ENCODE results near the gene SLC39A8.

Gene SLC39A8

DNA sequence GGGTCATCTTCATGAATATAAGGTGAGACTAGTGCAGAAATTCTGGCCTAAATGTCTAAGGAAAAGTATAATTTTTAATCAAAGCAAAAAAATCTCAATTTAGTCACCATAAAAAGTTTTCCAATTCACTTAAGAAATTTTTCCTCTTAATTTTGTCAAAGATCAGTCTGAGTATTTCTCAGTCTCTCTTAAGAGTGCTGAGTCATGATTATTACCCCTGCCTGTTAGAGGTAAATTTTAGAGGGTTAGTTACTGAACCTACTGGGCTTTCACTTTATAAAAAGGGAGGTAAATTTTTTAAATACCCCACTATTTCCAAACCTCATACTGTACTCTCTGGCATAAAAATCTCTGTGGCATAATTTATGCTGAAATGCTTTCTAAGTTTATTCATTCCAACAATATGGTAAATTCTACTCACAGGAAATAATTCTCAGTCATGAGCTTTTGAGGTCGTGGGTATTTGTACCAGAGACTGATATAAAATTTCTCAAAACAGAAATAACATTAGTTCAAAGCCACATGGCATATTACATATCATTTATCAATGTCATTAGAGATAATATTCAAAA lies 122.4 kb downstream of the SLC39A8 start:
- no peaks in the 10 kb centered on the region for H3K27me3 ChIP-seq (replicated peaks in 2 of 5; ENCODE audit: control insufficient read depth in 4 of 5, insufficient read depth in 5 of 5, low read length in 4 of 5)
- no CpG with 5 or more reads among the region's 1 CpG for WGBS (ENCODE audit: insufficient coverage)
- DNase-seq, result peak in 2 of 3 donors; percentile 7 to 15
- no peaks in the 10 kb centered on the region for H3K4me1 ChIP-seq (ENCODE audit: control extremely low read depth in 1 of 4, control insufficient read depth in 4 of 4, insufficient read depth in 4 of 4, low read length in 3 of 4)
- H3K4me3 ChIP-seq (ENCODE audit: control insufficient read depth in 1 of 7, extremely low read depth in 1 of 7, insufficient read depth in 4 of 7, low read depth in 2 of 7, low read length in 6 of 7), result no peak overlapping the region
- H3K27ac ChIP-seq (ENCODE audit: insufficient read depth in 1 of 2, low read depth in 1 of 2, low read length in 2 of 2, poor library complexity in 1 of 2, severe bottlenecking in 2 of 2), result no peak overlapping the region
- CTCF ChIA-PET, result interaction anchor here (0.8 kb wide), 1 partner anchor 22 kb away, joined by 3 read pairs; no protein-coding TSS in a partner anchor
- peaks cover 0 to 1% (median 0%) of the 10 kb centered on the region in 5 experiments for H3K9me3 ChIP-seq (ENCODE audit: control extremely low read depth in 1 of 5, control insufficient read depth in 4 of 5, insufficient read depth in 2 of 5, low read depth in 1 of 5, low read length in 4 of 5)
- POLR2A ChIA-PET, result no interaction called here
- H3K36me3 ChIP-seq (ENCODE audit: control insufficient read depth in 4 of 4, insufficient read depth in 4 of 4, low read length in 3 of 4), result no peaks in the 10 kb centered on the region

DNA sequence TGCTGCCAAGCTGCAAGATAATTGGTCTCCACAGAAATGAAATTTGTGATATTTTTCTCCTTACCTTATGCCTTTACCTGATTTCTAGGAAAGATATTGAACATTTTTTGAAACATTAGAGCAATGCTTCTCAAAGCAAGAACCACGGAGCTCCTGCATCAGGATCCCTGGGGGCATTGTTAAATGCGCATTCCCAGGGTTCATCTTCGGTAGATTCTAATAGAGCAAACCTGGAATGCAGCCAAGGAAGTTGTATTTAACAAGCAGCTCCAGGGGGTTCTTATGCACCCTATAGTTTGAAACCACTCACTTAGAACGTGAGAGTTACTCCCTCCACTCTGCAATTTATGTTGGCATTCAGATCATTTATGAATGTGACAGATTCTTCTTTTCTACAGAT lies 126.2 kb downstream of the SLC39A8 start:
- POLR2A ChIA-PET, result no interaction called here
- no peak for DNase-seq
- Histone ChIP-seq H3K4me3 (ENCODE audit: control insufficient read depth in 1 of 7, extremely low read depth in 1 of 7, insufficient read depth in 4 of 7, low read depth in 2 of 7, low read length in 6 of 7) (no peak overlapping the region), H3K9me3 (ENCODE audit: control extremely low read depth in 1 of 5, control insufficient read depth in 4 of 5, insufficient read depth in 2 of 5, low read depth in 1 of 5, low read length in 4 of 5) (no peaks in the 10 kb centered on the region), H3K27ac (ENCODE audit: insufficient read depth in 1 of 2, low read depth in 1 of 2, low read length in 2 of 2, poor library complexity in 1 of 2, severe bottlenecking in 2 of 2) (no peak overlapping the region), H3K4me1 (ENCODE audit: control extremely low read depth in 1 of 4, control insufficient read depth in 4 of 4, insufficient read depth in 4 of 4, low read length in 3 of 4) (no peaks in the 10 kb centered on the region), H3K27me3 (replicated peaks in 2 of 5; ENCODE audit: control insufficient read depth in 4 of 5, insufficient read depth in 5 of 5, low read length in 4 of 5) (no peaks in the 10 kb centered on the region), H3K36me3 (ENCODE audit: control insufficient read depth in 4 of 4, insufficient read depth in 4 of 4, low read length in 3 of 4) (no peaks in the 10 kb centered on the region)
- CTCF ChIA-PET, result interaction anchor here (0.6 kb wide), 2 partner anchors 50 to 1684 kb away, joined by 3 to 6 read pairs; no protein-coding TSS in a partner anchor
- 100% methylated on average over 3 of the region's 4 CpGs for WGBS (ENCODE audit: insufficient coverage)

DNA sequence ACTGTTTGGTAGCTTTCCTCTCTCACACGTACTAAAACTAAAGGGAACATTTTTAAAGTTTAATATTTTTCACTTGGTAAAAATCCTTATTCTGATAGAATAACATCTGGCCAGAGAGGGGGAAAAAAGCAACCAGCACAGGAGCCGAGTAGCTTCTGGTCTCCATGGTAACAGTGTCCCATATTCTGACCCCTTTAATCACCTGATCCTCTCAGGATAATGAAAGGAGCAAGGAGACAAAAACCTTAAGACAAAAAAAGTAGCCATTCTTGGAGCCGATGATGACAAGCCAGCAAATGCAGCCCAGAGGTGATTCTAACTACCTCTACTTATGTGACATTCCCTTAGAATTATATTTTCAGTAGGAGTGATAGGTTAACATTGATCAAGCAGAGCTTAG lies 126.6 kb downstream of the SLC39A8 start:
- no peak overlapping the region for H3K4me3 ChIP-seq (ENCODE audit: control insufficient read depth in 1 of 7, extremely low read depth in 1 of 7, insufficient read depth in 4 of 7, low read depth in 2 of 7, low read length in 6 of 7)
- no peaks in the 10 kb centered on the region for H3K36me3 ChIP-seq (ENCODE audit: control insufficient read depth in 4 of 4, insufficient read depth in 4 of 4, low read length in 3 of 4)
- ChIA-PET CTCF (interaction anchor here (0.6 kb wide), 1 partner anchor 1684 kb away, joined by 3 read pairs; no protein-coding TSS in a partner anchor), POLR2A (no interaction called here)
- no peak for DNase-seq
- no peaks in the 10 kb centered on the region for H3K27me3 ChIP-seq (replicated peaks in 2 of 5; ENCODE audit: control insufficient read depth in 4 of 5, insufficient read depth in 5 of 5, low read length in 4 of 5)
- WGBS (ENCODE audit: insufficient coverage), result no CpG with 5 or more reads among the region's 3 CpGs
- H3K4me1 ChIP-seq (ENCODE audit: control extremely low read depth in 1 of 4, control insufficient read depth in 4 of 4, insufficient read depth in 4 of 4, low read length in 3 of 4), result no peaks in the 10 kb centered on the region
- H3K9me3 ChIP-seq (ENCODE audit: control extremely low read depth in 1 of 5, control insufficient read depth in 4 of 5, insufficient read depth in 2 of 5, low read depth in 1 of 5, low read length in 4 of 5), result no peaks in the 10 kb centered on the region
- H3K27ac ChIP-seq (ENCODE audit: insufficient read depth in 1 of 2, low read depth in 1 of 2, low read length in 2 of 2, poor library complexity in 1 of 2, severe bottlenecking in 2 of 2), result no peak overlapping the region

GRCh38 chr4:102217775-102218355 lies 127.4 kb downstream of the SLC39A8 start:
- Histone ChIP-seq H3K36me3 (ENCODE audit: control insufficient read depth in 4 of 4, insufficient read depth in 4 of 4, low read length in 3 of 4) (no peaks in the 10 kb centered on the region), H3K27me3 (replicated peaks in 2 of 5; ENCODE audit: control insufficient read depth in 4 of 5, insufficient read depth in 5 of 5, low read length in 4 of 5) (no peaks in the 10 kb centered on the region), H3K9me3 (ENCODE audit: control extremely low read depth in 1 of 5, control insufficient read depth in 4 of 5, insufficient read depth in 2 of 5, low read depth in 1 of 5, low read length in 4 of 5) (no peaks in the 10 kb centered on the region), H3K27ac (ENCODE audit: insufficient read depth in 1 of 2, low read depth in 1 of 2, low read length in 2 of 2, poor library complexity in 1 of 2, severe bottlenecking in 2 of 2) (no peak overlapping the region), H3K4me1 (ENCODE audit: control extremely low read depth in 1 of 4, control insufficient read depth in 4 of 4, insufficient read depth in 4 of 4, low read length in 3 of 4) (no peaks in the 10 kb centered on the region), H3K4me3 (ENCODE audit: control insufficient read depth in 1 of 7, extremely low read depth in 1 of 7, insufficient read depth in 4 of 7, low read depth in 2 of 7, low read length in 6 of 7) (no peak overlapping the region)
- ChIA-PET CTCF (no interaction called here), POLR2A (no interaction called here)
- whole genome bisulfite sequencing (ENCODE audit: insufficient coverage), result no CpG with 5 or more reads among the region's 1 CpG
- no peak for DNase-seq

DNA sequence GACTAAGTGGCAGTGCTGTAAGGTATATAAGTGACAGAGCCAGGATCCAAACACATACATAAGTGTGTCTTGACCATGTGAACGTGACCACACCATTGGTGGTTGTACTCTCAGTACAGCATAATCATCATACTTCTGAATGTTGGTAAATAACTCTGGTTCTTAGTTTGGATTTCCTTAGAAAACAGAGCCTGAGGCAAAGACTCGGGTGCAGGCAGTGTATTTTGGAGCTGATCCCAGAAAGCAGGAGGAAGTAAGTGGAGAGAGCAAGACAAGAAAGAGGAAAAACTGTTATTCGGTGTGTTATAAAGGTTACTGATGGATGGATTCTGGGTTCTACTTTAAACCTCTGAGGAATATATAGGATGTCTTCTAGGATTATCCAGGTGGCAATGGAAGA lies 127.9 kb downstream of the SLC39A8 start:
- WGBS (ENCODE audit: insufficient coverage), result 0% methylated on average over 1 of the region's 3 CpGs
- no peak for DNase-seq

GRCh38 chr4:102216666-102217065 lies 128.6 kb downstream of the SLC39A8 start:
- WGBS (ENCODE audit: insufficient coverage), result no CpG with 5 or more reads among the region's 3 CpGs
- ChIA-PET CTCF (no interaction called here), POLR2A (no interaction called here)
- no peaks in the 10 kb centered on the region for H3K36me3 ChIP-seq (ENCODE audit: control insufficient read depth in 4 of 4, insufficient read depth in 4 of 4, low read length in 3 of 4)
- H3K9me3 ChIP-seq (ENCODE audit: control extremely low read depth in 1 of 5, control insufficient read depth in 4 of 5, insufficient read depth in 2 of 5, low read depth in 1 of 5, low read length in 4 of 5), result no peaks in the 10 kb centered on the region
- DNase-seq, result no peak
- H3K4me1 ChIP-seq (ENCODE audit: control extremely low read depth in 1 of 4, control insufficient read depth in 4 of 4, insufficient read depth in 4 of 4, low read length in 3 of 4), result no peaks in the 10 kb centered on the region
- no peak overlapping the region for H3K27ac ChIP-seq (ENCODE audit: insufficient read depth in 1 of 2, low read depth in 1 of 2, low read length in 2 of 2, poor library complexity in 1 of 2, severe bottlenecking in 2 of 2)
- no peak overlapping the region for H3K4me3 ChIP-seq (ENCODE audit: control insufficient read depth in 1 of 7, extremely low read depth in 1 of 7, insufficient read depth in 4 of 7, low read depth in 2 of 7, low read length in 6 of 7)
- H3K27me3 ChIP-seq (replicated peaks in 2 of 5; ENCODE audit: control insufficient read depth in 4 of 5, insufficient read depth in 5 of 5, low read length in 4 of 5), result no peaks in the 10 kb centered on the region

More for the DNA sequence above, 127.9 kb downstream of the SLC39A8 start:
- Histone ChIP-seq H3K4me3 (ENCODE audit: control insufficient read depth in 1 of 7, extremely low read depth in 1 of 7, insufficient read depth in 4 of 7, low read depth in 2 of 7, low read length in 6 of 7) (no peak overlapping the region), H3K9me3 (ENCODE audit: control extremely low read depth in 1 of 5, control insufficient read depth in 4 of 5, insufficient read depth in 2 of 5, low read depth in 1 of 5, low read length in 4 of 5) (no peaks in the 10 kb centered on the region), H3K27me3 (replicated peaks in 2 of 5; ENCODE audit: control insufficient read depth in 4 of 5, insufficient read depth in 5 of 5, low read length in 4 of 5) (no peaks in the 10 kb centered on the region), H3K36me3 (ENCODE audit: control insufficient read depth in 4 of 4, insufficient read depth in 4 of 4, low read length in 3 of 4) (no peaks in the 10 kb centered on the region), H3K27ac (ENCODE audit: insufficient read depth in 1 of 2, low read depth in 1 of 2, low read length in 2 of 2, poor library complexity in 1 of 2, severe bottlenecking in 2 of 2) (no peak overlapping the region), H3K4me1 (ENCODE audit: control extremely low read depth in 1 of 4, control insufficient read depth in 4 of 4, insufficient read depth in 4 of 4, low read length in 3 of 4) (no peaks in the 10 kb centered on the region)
- POLR2A ChIA-PET, result no interaction called here
- CTCF ChIA-PET, result no interaction called here

DNA sequence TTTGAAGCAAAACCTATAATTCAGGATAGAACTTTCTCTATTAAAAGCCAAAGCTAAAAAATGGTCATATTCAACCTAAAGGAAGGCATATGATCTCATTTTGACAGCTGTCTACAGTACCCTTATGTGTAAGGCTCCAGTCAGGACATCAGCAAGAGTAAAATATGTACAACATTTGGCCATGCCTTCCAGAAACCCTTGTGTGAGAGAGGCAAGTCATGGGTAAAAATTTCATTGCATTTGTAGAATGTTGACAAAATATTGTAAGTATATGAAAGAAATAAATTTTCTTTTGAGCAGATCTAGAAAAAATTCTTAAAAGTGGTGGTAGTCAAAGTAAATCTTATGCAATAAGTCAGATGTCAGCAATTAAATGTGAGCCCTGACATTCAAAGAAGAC lies 132.3 kb downstream of the SLC39A8 start:
- Histone ChIP-seq H3K36me3 (ENCODE audit: control insufficient read depth in 4 of 4, insufficient read depth in 4 of 4, low read length in 3 of 4) (no peaks in the 10 kb centered on the region), H3K9me3 (ENCODE audit: control extremely low read depth in 1 of 5, control insufficient read depth in 4 of 5, insufficient read depth in 2 of 5, low read depth in 1 of 5, low read length in 4 of 5) (no peaks in the 10 kb centered on the region), H3K4me1 (ENCODE audit: control extremely low read depth in 1 of 4, control insufficient read depth in 4 of 4, insufficient read depth in 4 of 4, low read length in 3 of 4) (no peaks in the 10 kb centered on the region), H3K4me3 (ENCODE audit: control insufficient read depth in 1 of 7, extremely low read depth in 1 of 7, insufficient read depth in 4 of 7, low read depth in 2 of 7, low read length in 6 of 7) (no peak overlapping the region), H3K27me3 (replicated peaks in 2 of 5; ENCODE audit: control insufficient read depth in 4 of 5, insufficient read depth in 5 of 5, low read length in 4 of 5) (no peaks in the 10 kb centered on the region), H3K27ac (ENCODE audit: insufficient read depth in 1 of 2, low read depth in 1 of 2, low read length in 2 of 2, poor library complexity in 1 of 2, severe bottlenecking in 2 of 2) (no peak overlapping the region)
- no peak for DNase-seq
- POLR2A ChIA-PET, result no interaction called here
- CTCF ChIA-PET, result no interaction called here
